Body of pancreas (tissue), 4 donors: ENCODE measurements around the gene FGR.

Experiments
- POLR2A ChIP-seq, 3 donors: fragments of 450-650 bp; IDR thresholded peaks; one replicate each; pipeline ENCODE4 v1.6.1; 2016; ENCODE audit warnings: antibody characterized with exemption in 3 of 3, mild to moderate bottlenecking in 2 of 3
- TF ChIP-seq, protein P1 (sequence below), 7 experiments: fragments of 450-650 bp in 4 of 7; fragments of 200-600 bp in 3 of 7; sonication (generic) in 3 of 7; IDR thresholded peaks; one replicate each; pipeline ENCODE4 v1.5.1; 2016 to 2019; ENCODE audit warnings: antibody characterized with exemption in 7 of 7

- TF ChIP-seq POLR2A (IDR thresholded peaks at IDR 0.05), result no peak
- TF ChIP-seq, protein P1, sequence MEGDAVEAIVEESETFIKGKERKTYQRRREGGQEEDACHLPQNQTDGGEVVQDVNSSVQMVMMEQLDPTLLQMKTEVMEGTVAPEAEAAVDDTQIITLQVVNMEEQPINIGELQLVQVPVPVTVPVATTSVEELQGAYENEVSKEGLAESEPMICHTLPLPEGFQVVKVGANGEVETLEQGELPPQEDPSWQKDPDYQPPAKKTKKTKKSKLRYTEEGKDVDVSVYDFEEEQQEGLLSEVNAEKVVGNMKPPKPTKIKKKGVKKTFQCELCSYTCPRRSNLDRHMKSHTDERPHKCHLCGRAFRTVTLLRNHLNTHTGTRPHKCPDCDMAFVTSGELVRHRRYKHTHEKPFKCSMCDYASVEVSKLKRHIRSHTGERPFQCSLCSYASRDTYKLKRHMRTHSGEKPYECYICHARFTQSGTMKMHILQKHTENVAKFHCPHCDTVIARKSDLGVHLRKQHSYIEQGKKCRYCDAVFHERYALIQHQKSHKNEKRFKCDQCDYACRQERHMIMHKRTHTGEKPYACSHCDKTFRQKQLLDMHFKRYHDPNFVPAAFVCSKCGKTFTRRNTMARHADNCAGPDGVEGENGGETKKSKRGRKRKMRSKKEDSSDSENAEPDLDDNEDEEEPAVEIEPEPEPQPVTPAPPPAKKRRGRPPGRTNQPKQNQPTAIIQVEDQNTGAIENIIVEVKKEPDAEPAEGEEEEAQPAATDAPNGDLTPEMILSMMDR (IDR thresholded peaks at IDR 0.05), result no peak
Measured at GRCh38 chr1:27611450-27611849, 23.5 kb downstream of the FGR start.
